HUES48 (cell line): ENCODE results near the gene ZNF672.
A peak's percentile ranks its signal among the peaks of the same experiment; 100 is the strongest.

Experiments
- H3K27ac ChIP-seq: one replicate; pipeline ENCODE4 v1.7.0; 2013; ENCODE audit warnings: low read depth, low read length, inconsistent platforms
- H3K27me3 ChIP-seq: 2 replicates; pipeline ENCODE4 v1.6.1; 2013; ENCODE audit warnings: mild to moderate bottlenecking, low read length; ENCODE audit not compliant: control insufficient read depth, insufficient read depth
- H3K36me3 ChIP-seq: 2 replicates; pipeline ENCODE4 v1.6.1; 2013; ENCODE audit warnings: low read length; ENCODE audit not compliant: control insufficient read depth, insufficient read depth
- H3K4me1 ChIP-seq: 2 replicates; pipeline ENCODE4 v1.6.1; 2013; ENCODE audit warnings: mild to moderate bottlenecking, low read length; ENCODE audit not compliant: control insufficient read depth, insufficient read depth
- H3K4me3 ChIP-seq: 2 replicates; pipeline ENCODE4 v1.5.1; 2013; ENCODE audit warnings: mild to moderate bottlenecking, low read depth, low read length
- H3K9ac ChIP-seq: 2 replicates; pipeline ENCODE4 v1.6.1; 2013; ENCODE audit warnings: mild to moderate bottlenecking, low read depth, low read length, moderate library complexity
- H3K9me3 ChIP-seq: 2 replicates; pipeline ENCODE4 v1.6.1; 2013; ENCODE audit warnings: low read length; ENCODE audit not compliant: control insufficient read depth, insufficient read depth

The ZNF672 gene

GRCh38 chr1:248837045-248837780 lies 811 bp upstream of the ZNF672 start:
- Histone ChIP-seq H3K27me3 (peaks cover 6% of the 10 kb centered on the region; the same call in 1 of the 2 replicates), H3K9me3 (no peaks in the 10 kb centered on the region), H3K4me1 (0 out of 2 replicates have a peak, but pooled peaks cover 8% of the 10 kb centered on the region), H3K9ac (peak overlapping the region; percentile 53; the same call in 1 of the 2 replicates), H3K36me3 (no peaks in the 10 kb centered on the region), H3K4me3 (peak overlapping the region; percentile 92), H3K27ac (peak overlapping the region; percentile 59)

- peak overlapping the region; percentile 92 for H3K4me3 ChIP-seq
- H3K4me1 ChIP-seq = 0 out of 2 replicates have a peak, but pooled peaks cover 8% of the 10 kb centered on the region
- H3K9ac ChIP-seq = peak overlapping the region; percentile 87
- H3K27ac ChIP-seq = peak overlapping the region; percentile 86
- H3K36me3 ChIP-seq = 0 out of 2 replicates have a peak, but pooled peaks cover 2% of the 10 kb centered on the region
- H3K27me3 ChIP-seq = peaks cover 6% of the 10 kb centered on the region; the same call in 1 of the 2 replicates
- H3K9me3 ChIP-seq = no peaks in the 10 kb centered on the region
Observed at GRCh38 chr1:248838357-248839167, 538 bp downstream of the ZNF672 start.

- H3K4me3 ChIP-seq = peak overlapping the region; percentile 92
- peaks cover 4% of the 10 kb centered on the region; the same call in 1 of the 2 replicates for H3K27me3 ChIP-seq
- H3K36me3 ChIP-seq = 0 out of 2 replicates have a peak, but pooled peaks cover 2% of the 10 kb centered on the region
- peak overlapping the region; percentile 86 for H3K27ac ChIP-seq
- no peaks in the 10 kb centered on the region for H3K9me3 ChIP-seq
- H3K9ac ChIP-seq = 0 out of 2 replicates have a peak overlapping the region, but pooled peaks have one; percentile 87
- 0 out of 2 replicates have a peak, but pooled peaks cover 8% of the 10 kb centered on the region for H3K4me1 ChIP-seq
Observed at GRCh38 chr1:248839168-248839555, 1.1 kb downstream of the ZNF672 start.

- Histone ChIP-seq H3K27ac (no peak overlapping the region), H3K9me3 (no peaks in the 10 kb centered on the region), H3K36me3 (peaks cover 19% of the 10 kb centered on the region), H3K4me1 (0 out of 2 replicates have a peak, but pooled peaks cover 8% of the 10 kb centered on the region), H3K9ac (no peak overlapping the region), H3K27me3 (peaks cover 3% of the 10 kb centered on the region; the same call in 1 of the 2 replicates), H3K4me3 (no peak overlapping the region)
Observed at GRCh38 chr1:248840946-248841345, 2.9 kb downstream of the ZNF672 start.

GRCh38 chr1:248841702-248842395 lies 3.8 kb downstream of the ZNF672 start:
- Histone ChIP-seq H3K9me3 (no peaks in the 10 kb centered on the region), H3K27me3 (peaks cover 3% of the 10 kb centered on the region; the same call in 1 of the 2 replicates), H3K27ac (no peak overlapping the region), H3K9ac (no peak overlapping the region), H3K36me3 (peaks cover 28% of the 10 kb centered on the region), H3K4me1 (0 out of 2 replicates have a peak, but pooled peaks cover 8% of the 10 kb centered on the region), H3K4me3 (no peak overlapping the region)

- no peak overlapping the region for H3K9ac ChIP-seq
- no peaks in the 10 kb centered on the region for H3K27me3 ChIP-seq
- H3K36me3 ChIP-seq = peaks cover 38% of the 10 kb centered on the region
- no peaks in the 10 kb centered on the region for H3K9me3 ChIP-seq
- no peak overlapping the region for H3K27ac ChIP-seq
- 0 out of 2 replicates have a peak, but pooled peaks cover 3% of the 10 kb centered on the region for H3K4me1 ChIP-seq
- H3K4me3 ChIP-seq = no peak overlapping the region
Observed at GRCh38 chr1:248842781-248843331, 4.8 kb downstream of the ZNF672 start.

- no peaks in the 10 kb centered on the region for H3K9me3 ChIP-seq
Observed at GRCh38 chr1:248843687-248844086, 5.7 kb downstream of the ZNF672 start.

GRCh38 chr1:248844526-248844925 lies 6.5 kb downstream of the ZNF672 start:
- Histone ChIP-seq H3K36me3 (peaks cover 55% of the 10 kb centered on the region), H3K9me3 (no peaks in the 10 kb centered on the region), H3K4me1 (0 out of 2 replicates have a peak, but pooled peaks cover 3% of the 10 kb centered on the region), H3K4me3 (no peak overlapping the region), H3K27me3 (no peaks in the 10 kb centered on the region), H3K27ac (no peak overlapping the region), H3K9ac (no peak overlapping the region)

More at GRCh38 chr1:248843687-248844086, 5.7 kb downstream of the ZNF672 start:
- Histone ChIP-seq H3K4me1 (0 out of 2 replicates have a peak, but pooled peaks cover 3% of the 10 kb centered on the region), H3K27ac (no peak overlapping the region), H3K4me3 (no peak overlapping the region), H3K27me3 (no peaks in the 10 kb centered on the region), H3K9ac (no peak overlapping the region), H3K36me3 (peaks cover 46% of the 10 kb centered on the region)

- H3K9me3 ChIP-seq = no peaks in the 10 kb centered on the region
- H3K36me3 ChIP-seq = peaks cover 80% of the 10 kb centered on the region
Observed at GRCh38 chr1:248847181-248847955, 9.3 kb downstream of the ZNF672 start.

More at GRCh38 chr1:248847181-248847955, 9.3 kb downstream of the ZNF672 start:
- Histone ChIP-seq H3K27me3 (no peaks in the 10 kb centered on the region), H3K27ac (no peak overlapping the region), H3K4me3 (no peak overlapping the region), H3K9ac (no peak overlapping the region), H3K4me1 (no peaks in the 10 kb centered on the region)
